Thymus (tissue), 11 donors: Measurements from ENCODE around the gene PRKCB. TPM values are rescaled to one million over a fixed set of nuclear protein-coding genes. Genes with fewer than 3 reads are reported as not detected.

Experiments
- DNase-seq, 9 donors: peaks; one replicate each; pipeline ENCODE4 v3.0.0-alpha.2; 2013; ENCODE audit warnings: low spot score in 9 of 9, low read depth in 6 of 9, missing footprints in 1 of 9
- H3K27ac ChIP-seq, 2 donors: one replicate each; pipeline ENCODE4 v1.5.1; 2013; ENCODE audit warnings: control low read depth in 1 of 2, low read depth in 1 of 2, low read length in 1 of 2, mild to moderate bottlenecking in 1 of 2, moderate library complexity in 1 of 2
- H3K27me3 ChIP-seq, 2 donors: one replicate each; pipeline ENCODE4 v1.5.1; 2013; ENCODE audit warnings: low read length in 1 of 2; ENCODE audit not compliant: control insufficient read depth in 2 of 2, insufficient read depth in 1 of 2
- H3K36me3 ChIP-seq, 2 donors: one replicate each; pipeline ENCODE4 v1.5.1; 2013; ENCODE audit warnings: low read length in 1 of 2, mild to moderate bottlenecking in 1 of 2, moderate library complexity in 1 of 2; ENCODE audit not compliant: control insufficient read depth in 2 of 2, insufficient read depth in 2 of 2
- H3K4me1 ChIP-seq, 2 donors: one replicate each; pipeline ENCODE4 v1.5.1; 2013; ENCODE audit warnings: low read length in 2 of 2; ENCODE audit not compliant: control insufficient read depth in 2 of 2, insufficient read depth in 2 of 2
- H3K4me3 ChIP-seq, 2 donors: one replicate each; pipeline ENCODE4 v1.5.1; 2013; ENCODE audit warnings: low read length in 2 of 2, control low read depth in 1 of 2, mild to moderate bottlenecking in 1 of 2
- H3K9me3 ChIP-seq, 2 donors: one replicate each; pipeline ENCODE4 v1.5.1; 2013; ENCODE audit warnings: low read length in 1 of 2, mild to moderate bottlenecking in 1 of 2; ENCODE audit not compliant: control insufficient read depth in 2 of 2, insufficient read depth in 1 of 2
- WGBS: extraction: QIAGEN DNeasy Blood & Tissue Kit; methylation state at CpG from one replicate; pipeline ENCODE4 v1.1.7; 2013; 5-methylcytosine and 5-hydroxymethylcytosine counted together
- polyA plus RNA-seq: library from polyadenylated mRNA; stranded (reverse); fragments of 200-250 nt; gene quantifications from one replicate; pipeline ENCODE4 v1.2.3, GENCODE V29; 2013
- total RNA-seq: library from RNA; stranded (reverse); fragments of 120-200 nt; gene quantifications from one replicate; pipeline ENCODE4 v1.2.4, GENCODE V29; 2013
- donor health status: healthy.

PRKCB gene
- total and polyA plus RNA-seq, 2 donors: 21.9 to 57.4 TPM

DNA sequence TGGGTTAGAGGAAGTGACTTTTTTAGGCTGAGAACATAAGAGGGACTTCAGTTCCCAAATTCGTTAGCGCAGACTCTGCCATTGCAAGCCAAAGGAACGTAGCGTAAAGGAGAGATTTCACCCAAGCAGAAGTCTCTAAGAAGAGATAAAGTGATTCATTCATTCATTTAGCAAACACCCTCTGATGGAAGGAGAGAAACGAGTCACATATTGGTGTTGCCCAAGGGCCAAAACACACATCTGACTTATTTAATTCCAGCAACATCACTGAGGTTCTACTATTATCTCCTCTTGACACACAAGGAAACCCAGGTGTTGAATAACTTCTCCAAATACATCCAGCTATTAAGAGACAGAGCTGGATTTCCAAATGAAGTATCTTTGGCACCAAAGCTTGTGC lies 334.6 kb downstream of the PRKCB start:
- no peak for DNase-seq
- Histone ChIP-seq H3K36me3 (peaks cover 27 to 34% of the 10 kb centered on the region in 2 donors), H3K9me3 (no peaks in the 10 kb centered on the region), H3K4me1 (no peaks in the 10 kb centered on the region), H3K27me3 (no peaks in the 10 kb centered on the region), H3K4me3 (no peak overlapping the region), H3K27ac (no peak overlapping the region)
- 98% methylated on average over 5 of the region's 5 CpGs for WGBS

- Histone ChIP-seq H3K27me3 (no peaks in the 10 kb centered on the region), H3K4me1 (no peaks in the 10 kb centered on the region), H3K4me3 (no peak overlapping the region), H3K27ac (no peak overlapping the region), H3K9me3 (no peaks in the 10 kb centered on the region), H3K36me3 (peaks cover 24 to 37% of the 10 kb centered on the region in 2 donors)
- 96% methylated on average over 7 of the region's 7 CpGs for WGBS
- no peak for DNase-seq
These were observed 338.7 kb downstream of the PRKCB start for GRCh38 chr16:24174504-24174903.

GRCh38 chr16:24174957-24175356 lies 339.2 kb downstream of the PRKCB start:
- H3K4me3 ChIP-seq: no peak overlapping the region
- H3K36me3 ChIP-seq: peaks cover 24 to 37% of the 10 kb centered on the region in 2 donors
- DNase-seq: no peak
- no peaks in the 10 kb centered on the region for H3K9me3 ChIP-seq
- H3K27ac ChIP-seq: no peak overlapping the region
- no peaks in the 10 kb centered on the region for H3K27me3 ChIP-seq
- WGBS: 92% methylated on average over 3 of the region's 3 CpGs
- H3K4me1 ChIP-seq: no peaks in the 10 kb centered on the region

GRCh38 chr16:24178496-24178895 lies 342.7 kb downstream of the PRKCB start:
- Histone ChIP-seq H3K4me1 (no peaks in the 10 kb centered on the region), H3K4me3 (no peak overlapping the region), H3K27ac (no peak overlapping the region), H3K27me3 (no peaks in the 10 kb centered on the region), H3K9me3 (no peaks in the 10 kb centered on the region), H3K36me3 (peaks cover 23 to 44% of the 10 kb centered on the region in 2 donors)
- WGBS: 93% methylated on average over 4 of the region's 4 CpGs
- DNase-seq: peak in 5 of 9 donors; percentile 2 to 22 (median 8)

DNA sequence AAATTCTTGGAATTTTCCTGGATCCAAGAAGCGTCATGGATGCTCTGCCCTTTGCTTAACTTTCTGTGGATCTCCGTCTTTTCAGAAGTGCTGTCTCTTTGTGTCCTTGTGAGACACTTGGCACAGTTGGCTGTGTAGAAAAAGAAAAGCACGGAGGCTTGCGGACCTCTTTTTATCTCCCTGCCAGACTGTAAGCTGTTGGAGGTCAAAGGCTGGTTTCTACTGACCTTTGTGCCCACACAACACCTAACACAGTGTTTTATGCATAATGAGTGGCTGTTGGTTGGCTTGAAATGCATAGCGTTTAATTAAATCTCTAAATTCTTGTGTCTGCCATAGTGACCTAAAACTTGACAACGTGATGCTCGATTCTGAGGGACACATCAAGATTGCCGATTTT lies 344.7 kb downstream of the PRKCB start:
- 95% methylated on average over 8 of the region's 8 CpGs for WGBS
- no peaks in the 10 kb centered on the region for H3K9me3 ChIP-seq
- no peak overlapping the region for H3K27ac ChIP-seq
- H3K36me3 ChIP-seq: peaks cover 10 to 32% of the 10 kb centered on the region in 2 donors
- H3K4me3 ChIP-seq: no peak overlapping the region
- no peaks in the 10 kb centered on the region for H3K4me1 ChIP-seq
- H3K27me3 ChIP-seq: no peaks in the 10 kb centered on the region
- DNase-seq: no peak

DNA sequence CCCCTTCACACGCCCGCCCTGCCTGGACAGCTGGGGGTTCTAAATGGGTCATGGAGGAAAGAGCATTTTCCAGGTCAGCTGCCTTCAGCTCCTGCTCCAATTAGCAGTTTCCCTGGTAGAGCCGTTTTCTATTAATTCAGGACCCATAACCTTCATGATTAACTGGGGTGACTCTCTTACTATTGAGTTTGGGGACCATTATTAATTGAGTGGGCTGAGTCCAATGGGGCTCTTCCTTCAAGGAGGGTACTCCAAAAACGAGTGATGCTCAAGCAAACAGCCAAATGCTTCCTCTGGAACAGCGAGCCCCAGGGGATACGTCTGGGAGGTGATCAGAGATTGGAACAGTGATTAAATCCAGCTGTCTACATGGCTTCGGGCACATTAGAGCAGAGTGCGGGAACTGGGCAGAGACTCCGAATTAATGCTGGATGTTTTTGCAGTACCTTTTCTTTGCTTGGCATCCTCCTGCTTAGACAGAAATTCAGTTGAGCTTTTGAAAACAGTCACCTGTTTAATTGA lies 352.3 kb downstream of the PRKCB start:
- no peak overlapping the region for H3K27ac ChIP-seq
- H3K36me3 ChIP-seq: peaks cover 25 to 36% of the 10 kb centered on the region in 2 donors
- no peak for DNase-seq
- 95% methylated on average over 9 of the region's 9 CpGs for WGBS
- no peaks in the 10 kb centered on the region for H3K4me1 ChIP-seq
- H3K9me3 ChIP-seq: no peaks in the 10 kb centered on the region
- no peaks in the 10 kb centered on the region for H3K27me3 ChIP-seq
- H3K4me3 ChIP-seq: no peak overlapping the region

GRCh38 chr16:24188751-24189318 lies 353.1 kb downstream of the PRKCB start:
- DNase-seq: no peak
- H3K36me3 ChIP-seq: peaks cover 28 to 40% of the 10 kb centered on the region in 2 donors
- WGBS: 96% methylated on average over 6 of the region's 6 CpGs

DNA sequence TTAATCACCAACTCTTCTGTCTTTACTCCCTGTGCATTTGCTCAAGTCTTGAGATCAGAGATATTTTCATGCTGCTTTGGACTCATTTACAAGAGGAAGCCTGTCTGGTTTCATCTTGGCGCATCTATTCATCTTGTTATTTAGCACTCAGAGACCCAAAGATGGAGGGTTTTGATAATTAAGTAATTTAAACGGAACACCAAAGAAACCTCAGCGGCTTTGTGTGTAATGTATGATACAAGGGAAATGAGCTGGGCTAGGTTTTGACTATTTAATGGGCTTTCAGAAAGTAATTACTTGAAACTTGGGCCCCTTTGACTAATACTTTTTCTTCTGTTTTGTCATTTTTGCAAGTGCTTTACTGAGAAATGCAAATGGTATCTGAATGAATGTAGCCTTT lies 354.2 kb downstream of the PRKCB start:
- H3K27ac ChIP-seq: no peak overlapping the region
- H3K9me3 ChIP-seq: no peaks in the 10 kb centered on the region
- H3K4me1 ChIP-seq: no peaks in the 10 kb centered on the region
- no peaks in the 10 kb centered on the region for H3K27me3 ChIP-seq
- no peak for DNase-seq
- WGBS: 65% methylated on average over 3 of the region's 3 CpGs
- H3K36me3 ChIP-seq: peaks cover 28 to 39% of the 10 kb centered on the region in 2 donors
- no peak overlapping the region for H3K4me3 ChIP-seq

More at GRCh38 chr16:24188751-24189318, 353.1 kb downstream of the PRKCB start:
- Histone ChIP-seq H3K27me3 (no peaks in the 10 kb centered on the region), H3K27ac (no peak overlapping the region), H3K4me1 (no peaks in the 10 kb centered on the region), H3K9me3 (no peaks in the 10 kb centered on the region), H3K4me3 (no peak overlapping the region)

DNA sequence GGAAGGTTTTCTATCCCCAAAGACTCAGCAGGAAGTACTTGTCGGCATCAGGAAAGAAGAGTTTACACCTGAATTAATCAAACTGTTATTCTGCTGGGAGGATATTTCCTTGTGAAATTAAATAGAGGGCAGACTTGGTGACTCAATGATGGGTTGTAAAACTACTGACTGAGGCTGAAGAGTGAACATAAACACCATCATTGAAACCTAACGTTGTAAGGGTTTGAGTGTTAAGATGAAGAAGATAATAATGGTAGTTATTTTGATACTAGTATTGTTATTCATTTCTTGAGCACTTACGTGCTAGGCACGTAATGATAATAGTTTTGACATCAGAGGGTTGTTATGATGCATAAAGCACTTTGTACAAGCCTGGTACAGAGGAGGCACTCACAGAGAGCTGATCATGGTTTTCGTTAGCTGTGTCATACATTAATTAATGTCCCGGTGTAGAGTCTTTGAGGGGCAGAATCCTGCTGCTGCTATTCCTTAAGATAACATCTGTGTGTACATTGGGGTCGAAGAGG lies 356.2 kb downstream of the PRKCB start:
- Histone ChIP-seq H3K4me3 (no peak overlapping the region), H3K9me3 (no peaks in the 10 kb centered on the region), H3K27ac (no peak overlapping the region), H3K36me3 (peaks cover 26 to 35% of the 10 kb centered on the region in 2 donors), H3K27me3 (no peaks in the 10 kb centered on the region), H3K4me1 (no peaks in the 10 kb centered on the region)
- no peak for DNase-seq
- 95% methylated on average over 7 of the region's 7 CpGs for WGBS
